H1 (cell line): Measurements from ENCODE around the gene APOM. TPM values are rescaled to one million over a fixed set of nuclear protein-coding genes. Genes with fewer than 3 reads are reported as not detected.

Source experiments
- CTCF ChIA-PET: fragments of 300-600 bp; sonication (Branson Sonifier 250); formaldehyde crosslinking; loops from one replicate; lab custom pipeline; 2021; ENCODE audit not compliant: partially characterized antibody; lab: Charles Lee
- POLR2A ChIA-PET: fragments of 300-600 bp; sonication (Branson Sonifier 250); formaldehyde crosslinking; loops from one replicate; lab custom pipeline; 2021; ENCODE audit warnings: inconsistent platforms; ENCODE audit not compliant: partially characterized antibody; lab: Charles Lee
- DNase-seq, 2 experiments: peaks; one replicate each; pipeline versions ENCODE4 v3.0.0 to v3.0.0-alpha.2; 2010 to 2022; ENCODE audit warnings: low spot score in 2 of 2, low read depth in 1 of 2, mixed read lengths in 1 of 2
- FAIRE-seq: peaks from 2 replicates; lab custom pipeline; 2011; peaks lifted over from hg19 to GRCh38; lab: Jason Lieb, UNC
- H2AFZ ChIP-seq: 2 replicates; pipeline ENCODE4 v1.8.1; 2012; ENCODE audit warnings: low read length, inconsistent platforms
- H2AK5ac ChIP-seq: 2 replicates; pipeline ENCODE4 v1.6.1; 2013; ENCODE audit warnings: low read depth, low read length
- H2BK120ac ChIP-seq: replicated peaks from 2 replicates; pipeline ENCODE3; 2013; ENCODE audit warnings: low read depth, low read length, inconsistent platforms
- H2BK12ac ChIP-seq: 2 replicates; pipeline ENCODE4 v1.6.1; 2013; ENCODE audit warnings: low read depth, low read length
- H2BK15ac ChIP-seq: 2 replicates; pipeline ENCODE4 v1.6.1; 2013; ENCODE audit warnings: low read length
- H2BK20ac ChIP-seq: 2 replicates; pipeline ENCODE4 v1.6.1; 2013; ENCODE audit warnings: low read length
- H2BK5ac ChIP-seq: 2 replicates; pipeline ENCODE4 v1.6.1; 2013; ENCODE audit warnings: low read depth, low read length
- H3K14ac ChIP-seq: 2 replicates; pipeline ENCODE4 v1.6.1; 2013; ENCODE audit warnings: inconsistent platforms; ENCODE audit not compliant: insufficient read length
- H3K18ac ChIP-seq: 2 replicates; pipeline ENCODE4 v1.6.1; 2013; ENCODE audit warnings: low read length; ENCODE audit errors: extremely low read depth
- H3K23ac ChIP-seq: 2 replicates; pipeline ENCODE4 v1.6.1; 2013; ENCODE audit warnings: inconsistent platforms; ENCODE audit not compliant: insufficient read length
- H3K23me2 ChIP-seq: 2 replicates; pipeline ENCODE4 v1.6.1; 2013; ENCODE audit warnings: low read depth, low read length
- H3K27ac ChIP-seq: 2 replicates; pipeline ENCODE4 v1.6.1; 2011; ENCODE audit warnings: low read depth, low read length, inconsistent platforms
- H3K27me3 ChIP-seq, 4 experiments: replicated peaks in 1 of 4; 1 replicate in 1 of 4; 2 replicates in 3 of 4; pipeline versions ENCODE4 v1.6.1 to v1.8.1; 2011 to 2013; ENCODE audit warnings: low read length in 3 of 4, mild to moderate bottlenecking in 3 of 4, inconsistent platforms in 2 of 4, mixed read lengths in 2 of 4, moderate library complexity in 1 of 4; ENCODE audit not compliant: control insufficient read depth in 3 of 4, insufficient read depth in 3 of 4; ENCODE audit errors: extremely low read depth in 1 of 4
- H3K36me3 ChIP-seq, 4 experiments: 2 replicates each; pipeline versions ENCODE4 v1.6.1 to v1.8.1; 2011 to 2013; ENCODE audit warnings: mild to moderate bottlenecking in 4 of 4, low read length in 3 of 4, moderate library complexity in 2 of 4, control low read depth in 1 of 4, inconsistent platforms in 1 of 4; ENCODE audit not compliant: insufficient read depth in 4 of 4, control insufficient read depth in 2 of 4
- H3K4ac ChIP-seq: replicated peaks from 2 replicates; pipeline ENCODE3; 2013; ENCODE audit warnings: low read length, low read depth, mixed read lengths, inconsistent platforms; ENCODE audit not compliant: insufficient read length
- H3K4me1 ChIP-seq, 4 experiments: replicated peaks in 1 of 4; 1 replicate in 1 of 4; 2 replicates in 3 of 4; pipeline versions ENCODE4 v1.6.1 to v1.8.1; 2011 to 2013; ENCODE audit warnings: low read length in 3 of 4, inconsistent platforms in 2 of 4, mixed read lengths in 1 of 4; ENCODE audit not compliant: insufficient read depth in 4 of 4, control insufficient read depth in 3 of 4
- H3K4me2 ChIP-seq, 2 experiments: 2 replicates each; pipeline versions ENCODE4 v1.6.1 to v1.8.1; 2011 to 2013; ENCODE audit warnings: low read depth in 2 of 2, low read length in 2 of 2, control low read depth in 1 of 2, inconsistent platforms in 1 of 2, mild to moderate bottlenecking in 1 of 2; ENCODE audit not compliant: insufficient read depth in 1 of 2
- H3K4me3 ChIP-seq, 4 experiments: fragments of 200-600, 300-600 bp in 1 of 4; sonication (generic), shearing (Covaris generic), sonication (Bioruptor Twin) in 1 of 4; 2 replicates each; pipeline versions ENCODE4 v1.5.1 to v1.8.1; 2011 to 2016; ENCODE audit warnings: low read length in 4 of 4, low read depth in 3 of 4, control low read depth in 2 of 4, inconsistent platforms in 2 of 4, mild to moderate bottlenecking in 2 of 4, mixed read lengths in 1 of 4, moderate library complexity in 1 of 4; ENCODE audit not compliant: insufficient read depth in 2 of 4; ENCODE audit errors: extremely low read depth in 1 of 4
- H3K56ac ChIP-seq: replicated peaks from 2 replicates; pipeline ENCODE3; 2013; ENCODE audit warnings: low read depth, mild to moderate bottlenecking, mixed read lengths, low read length, inconsistent platforms; ENCODE audit not compliant: insufficient read length
- H3K79me1 ChIP-seq: 2 replicates; pipeline ENCODE4 v1.6.1; 2013; ENCODE audit warnings: low read depth, low read length, control low read depth
- H3K79me2 ChIP-seq, 2 experiments: 2 replicates each; pipeline versions ENCODE4 v1.6.1 to v1.8.1; 2012 to 2013; ENCODE audit warnings: low read length in 2 of 2, mild to moderate bottlenecking in 2 of 2, inconsistent platforms in 1 of 2; ENCODE audit not compliant: insufficient read depth in 2 of 2, control insufficient read depth in 1 of 2
- H3K9ac ChIP-seq, 4 experiments: replicated peaks in 1 of 4; 1 replicate in 1 of 4; 2 replicates in 3 of 4; pipeline versions ENCODE4 v1.6.1 to v1.8.1; 2011 to 2013; ENCODE audit warnings: low read depth in 3 of 4, low read length in 3 of 4, control low read depth in 2 of 4, mild to moderate bottlenecking in 2 of 4, moderate library complexity in 2 of 4, inconsistent platforms in 1 of 4; ENCODE audit errors: extremely low read depth in 1 of 4
- H3K9me3 ChIP-seq, 2 experiments: 2 replicates each; pipeline versions ENCODE4 v1.6.1 to v1.8.1; 2012 to 2013; ENCODE audit warnings: mild to moderate bottlenecking in 2 of 2, moderate library complexity in 2 of 2, control low read depth in 1 of 2, inconsistent platforms in 1 of 2, low read depth in 1 of 2, low read length in 1 of 2, mixed read lengths in 1 of 2; ENCODE audit not compliant: insufficient read depth in 2 of 2
- H4K20me1 ChIP-seq, 2 experiments: replicated peaks in 1 of 2; 2 replicates each; pipeline versions ENCODE3 to v1.8.1; 2011 to 2013; ENCODE audit warnings: inconsistent platforms in 2 of 2, low read length in 2 of 2, mild to moderate bottlenecking in 1 of 2; ENCODE audit not compliant: insufficient read depth in 2 of 2, control insufficient read depth in 1 of 2
- H4K5ac ChIP-seq: 2 replicates; pipeline ENCODE4 v1.6.1; 2013; ENCODE audit warnings: low read length, low read depth, mixed read lengths, inconsistent platforms; ENCODE audit not compliant: insufficient read length
- H4K8ac ChIP-seq: 2 replicates; pipeline ENCODE4 v1.8.0; 2013; ENCODE audit warnings: mild to moderate bottlenecking, moderate library complexity, low read length, inconsistent platforms; ENCODE audit not compliant: insufficient read depth; ENCODE audit errors: extremely low read depth
- H4K91ac ChIP-seq: replicated peaks from 2 replicates; pipeline ENCODE3; 2013; ENCODE audit warnings: low read length, mixed read lengths, inconsistent platforms; ENCODE audit not compliant: insufficient read length
- CHD1 ChIP-seq: IDR thresholded peaks from 2 replicates; pipeline ENCODE4 v1.6.1; 2012; ENCODE audit warnings: low read depth, low read length, improper control_type of control experiment
- E2F6 ChIP-seq: IDR thresholded peaks from 2 replicates; pipeline ENCODE4 v1.6.1; 2012; ENCODE audit warnings: inconsistent platforms
- NRF1 ChIP-seq: IDR thresholded peaks from 2 replicates; pipeline ENCODE4 v1.6.1; 2011; ENCODE audit warnings: mild to moderate bottlenecking, low read depth, low read length, improper control_type of control experiment
- RXRA ChIP-seq: IDR thresholded peaks from 2 replicates; pipeline ENCODE4 v1.6.1; 2011; ENCODE audit warnings: low read depth, mild to moderate bottlenecking, low read length, moderate library complexity; ENCODE audit not compliant: insufficient read depth
- WGBS, 2 experiments: shearing (Covaris generic) in 1 of 2; methylation state at CpG; one replicate each; pipeline versions ENCODE4 v1.1.6 to v1.1.7; 2013 to 2015; ENCODE audit warnings: low lambda C conversion rate in 2 of 2, mixed read lengths in 2 of 2, inconsistent platforms in 1 of 2, low coverage in 1 of 2, missing lambda C conversion rate in 1 of 2; ENCODE audit not compliant: insufficient replicate concordance in 2 of 2, insufficient coverage in 1 of 2, insufficient read length in 1 of 2; ENCODE audit errors: extremely low coverage in 1 of 2, missing lambda C conversion rate in 1 of 2; 5-methylcytosine and 5-hydroxymethylcytosine counted together
- polyA plus RNA-seq, 7 experiments: library from polyadenylated mRNA; depleted of rRNA in 3 of 7; stranded (reverse) in 5 of 7; unstranded in 2 of 7; fragments of >200 nt in 5 of 7; fragments of 200-250 nt in 2 of 7; gene quantifications; 1 replicate in 5 of 7; 2 replicates in 1 of 7; 4 replicates in 1 of 7; pipeline versions ENCODE4 v1.2.1 to v1.2.3, GENCODE V29; 2011 to 2013; ENCODE audit warnings: missing spikeins in 2 of 7, mixed read lengths in 2 of 7
- total RNA-seq: library from RNA; stranded (reverse); fragmentation: NEBNext Ultra II Directional; extraction: Animal tissue kit (Norgen Biotek cat#: 25700); gene quantifications from 2 replicates; pipeline ENCODE4 v1.2.1, GENCODE V29; 2021

Gene APOM
- total and polyA plus RNA-seq, 2 of the 8 experiments (the other 6 are each of a cell fraction or from before 2014, with no cell fraction given): 3.4 to 12.0 TPM

- Histone ChIP-seq H3K18ac (no peak overlapping the region), H3K27me3 (no peaks in the 10 kb centered on the region), H3K4me2 (peak overlapping the region; percentile 81 to 93), H3K4ac (no peak overlapping the region), H4K5ac (peak overlapping the region; percentile 54), H2BK15ac (no peak overlapping the region), H3K27ac (0 out of 2 replicates have a peak overlapping the region, but pooled peaks have one; percentile 10), H3K79me1 (peaks cover 11% of the 10 kb centered on the region; the same call in 1 of the 2 replicates), H2AK5ac (no peak overlapping the region), H3K4me3 (peak overlapping the region; percentile 88 to 98 (median 98)), H2AFZ (no peak overlapping the region), H2BK12ac (no peak overlapping the region), H3K9ac (peak overlapping the region; percentile 93 to 94 (median 94)), H3K36me3 (peaks cover 38 to 52% (median 41%) of the 10 kb centered on the region in 4 experiments), H4K91ac (no peak overlapping the region), H3K56ac (no peak overlapping the region), H3K79me2 (peaks cover 24 to 46% of the 10 kb centered on the region in 2 experiments), H3K4me1 (peaks cover 0 to 2% (median 0%) of the 10 kb centered on the region in 4 experiments; a peak in 1 of 7 replicates), H3K14ac (no peak overlapping the region), H4K8ac (no peak overlapping the region), H3K23ac (no peak overlapping the region), H4K20me1 (peaks cover 4 to 15% of the 10 kb centered on the region in 2 experiments), H3K23me2 (peaks cover 5% of the 10 kb centered on the region; the same call in 1 of the 2 replicates), H3K9me3 (no peaks in the 10 kb centered on the region), H2BK20ac (no peak overlapping the region), H2BK5ac (no peak overlapping the region), H2BK120ac (no peak overlapping the region)
- ChIA-PET CTCF (interaction anchor here (0.9 to 2.7 kb wide), 8 partner anchors 12 to 107 kb away, joined by 3 to 10 read pairs (median 6); partner anchors contain the start of genes ATP6V1G2, BAG6, DDAH2 and LST1), POLR2A (interaction anchor here (0.6 to 34.9 kb wide), 24 partner anchors 8 to 350 kb away, joined by 3 to 883 read pairs (median 5); partner anchors contain the start of genes APOM, ATP6V1G2, BAG6 and C6orf47)
- DNase-seq: no peak
- WGBS, 2 experiments: 56% methylated on average over 4 of the region's 4 CpGs; no CpG with 5 or more reads in 1 of the 2 experiments
- no peak for FAIRE-seq
- TF ChIP-seq RXRA (no peak), E2F6 (no peak), CHD1 (no peak), NRF1 (no peak)
These were observed 33.7 kb upstream of the APOM start for GRCh38 chr6:31621991-31622390.
